Urinary bladder (tissue), 4 donors: Measurements from ENCODE around the gene PARD3B. TPM values are rescaled to one million over a fixed set of nuclear protein-coding genes. Genes with fewer than 3 reads are reported as not detected.

Experiments
- DNase-seq: peaks from one replicate; pipeline ENCODE4 v3.0.0-alpha.2; 2015; ENCODE audit errors: extremely low spot score
- H3K27ac ChIP-seq: one replicate; pipeline ENCODE4 v1.5.1; 2013; ENCODE audit warnings: low read depth, mild to moderate bottlenecking, moderate library complexity
- H3K36me3 ChIP-seq: one replicate; pipeline ENCODE4 v1.6.1; 2013; ENCODE audit warnings: mild to moderate bottlenecking, moderate library complexity; ENCODE audit not compliant: insufficient read depth
- H3K4me1 ChIP-seq: one replicate; pipeline ENCODE4 v1.6.1; 2013; ENCODE audit warnings: mild to moderate bottlenecking, moderate library complexity; ENCODE audit not compliant: insufficient read depth
- H3K4me3 ChIP-seq: one replicate; pipeline ENCODE4 v1.5.1; 2013; ENCODE audit warnings: low read depth, low read length
- WGBS: extraction: QIAGEN DNeasy Blood & Tissue Kit; methylation state at CpG from one replicate; pipeline ENCODE4 v1.1.7; 2013; 5-methylcytosine and 5-hydroxymethylcytosine counted together
- polyA plus RNA-seq: library from polyadenylated mRNA; stranded (reverse); fragments of 200-250 nt; gene quantifications from one replicate; pipeline ENCODE4 v1.2.3, GENCODE V29; 2013
- total RNA-seq: library from RNA; depleted of rRNA; stranded (reverse); fragments of >200 nt; gene quantifications from one replicate; pipeline ENCODE4 v1.2.3, GENCODE V29; 2014
- donor health status: healthy with polysubstance abuse.
- donor health status: healthy.

PARD3B gene
- total and polyA plus RNA-seq, 2 donors = 9.1 to 42.9 TPM

DNA sequence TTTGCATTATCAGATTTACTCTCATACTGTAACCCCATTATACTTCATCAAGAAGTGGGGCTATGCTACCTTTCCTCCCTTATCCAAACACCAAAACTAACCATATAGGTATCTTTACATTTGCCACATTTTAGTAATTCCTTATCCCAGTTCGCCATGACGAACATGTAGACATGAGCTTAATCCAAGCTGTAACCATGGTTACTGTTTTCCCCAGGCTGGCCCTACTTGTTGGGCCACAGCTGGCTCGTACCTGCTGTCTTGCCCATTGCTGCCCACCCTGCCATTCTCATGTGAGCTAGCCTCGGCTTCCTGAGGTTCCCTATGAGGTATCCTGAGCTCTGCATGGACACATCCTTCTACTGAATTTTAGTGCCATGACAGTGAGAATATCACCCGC, 117.7 kb downstream of the PARD3B start:
- peaks cover 3% of the 10 kb centered on the region for H3K4me1 ChIP-seq
- no peak overlapping the region for H3K4me3 ChIP-seq
- H3K27ac ChIP-seq = no peak overlapping the region
- H3K36me3 ChIP-seq = no peaks in the 10 kb centered on the region
- 96% methylated on average over 5 of the region's 5 CpGs for WGBS
- no peak for DNase-seq

GRCh38 chr2:204663816-204664425, 118.6 kb downstream of the PARD3B start:
- Histone ChIP-seq H3K4me1 (peaks cover 3% of the 10 kb centered on the region), H3K27ac (no peak overlapping the region), H3K4me3 (no peak overlapping the region), H3K36me3 (no peaks in the 10 kb centered on the region)
- 79% methylated on average over 2 of the region's 2 CpGs for WGBS
- DNase-seq = no peak

DNA sequence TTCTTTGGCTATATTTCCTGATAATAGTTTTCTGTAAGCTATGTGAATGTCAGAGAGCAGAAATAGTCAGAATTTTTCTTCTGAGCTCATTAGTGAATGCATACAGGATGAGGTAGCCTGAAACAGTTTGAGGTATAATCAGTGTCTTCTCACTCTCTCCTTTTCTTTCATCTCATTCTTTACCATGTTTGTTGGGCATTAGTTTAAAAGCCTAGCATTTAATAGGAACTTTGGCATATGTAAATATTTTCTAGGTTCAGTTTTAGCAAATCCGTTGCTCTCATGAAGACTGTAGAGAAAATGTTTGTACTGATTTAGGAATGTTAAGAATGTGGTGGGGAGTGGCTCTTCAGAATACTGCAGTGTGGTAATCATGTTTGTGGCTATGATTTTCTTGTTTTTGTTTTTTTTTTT, 119.4 kb downstream of the PARD3B start:
- 16% methylated on average over 1 of the region's 1 CpG for WGBS
- no peak overlapping the region for H3K27ac ChIP-seq
- peaks cover 3% of the 10 kb centered on the region for H3K4me1 ChIP-seq
- no peaks in the 10 kb centered on the region for H3K36me3 ChIP-seq
- no peak for DNase-seq
- no peak overlapping the region for H3K4me3 ChIP-seq

DNA sequence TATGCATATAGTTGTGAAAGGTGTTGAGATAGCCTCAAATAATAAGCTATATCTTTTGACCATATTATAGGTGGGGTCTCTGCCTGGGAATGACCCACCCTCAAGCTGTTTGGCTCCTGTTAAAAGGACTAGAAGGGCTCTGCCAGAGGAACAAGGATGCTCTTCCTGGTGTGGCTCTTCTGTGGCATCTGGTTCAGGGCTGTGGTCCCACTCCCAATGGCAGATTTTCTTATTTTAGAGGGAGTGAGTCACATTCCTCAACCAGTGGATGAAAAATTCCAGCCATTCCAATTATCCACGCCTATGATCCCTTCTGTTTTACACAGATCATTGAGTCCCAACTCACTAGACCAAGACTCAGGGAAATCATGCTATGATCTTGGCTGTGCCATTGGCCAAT, 119.9 kb downstream of the PARD3B start:
- 35% methylated on average over 1 of the region's 1 CpG for WGBS
- Histone ChIP-seq H3K27ac (no peak overlapping the region), H3K4me1 (peaks cover 3% of the 10 kb centered on the region), H3K36me3 (no peaks in the 10 kb centered on the region), H3K4me3 (no peak overlapping the region)
- DNase-seq = no peak

DNA sequence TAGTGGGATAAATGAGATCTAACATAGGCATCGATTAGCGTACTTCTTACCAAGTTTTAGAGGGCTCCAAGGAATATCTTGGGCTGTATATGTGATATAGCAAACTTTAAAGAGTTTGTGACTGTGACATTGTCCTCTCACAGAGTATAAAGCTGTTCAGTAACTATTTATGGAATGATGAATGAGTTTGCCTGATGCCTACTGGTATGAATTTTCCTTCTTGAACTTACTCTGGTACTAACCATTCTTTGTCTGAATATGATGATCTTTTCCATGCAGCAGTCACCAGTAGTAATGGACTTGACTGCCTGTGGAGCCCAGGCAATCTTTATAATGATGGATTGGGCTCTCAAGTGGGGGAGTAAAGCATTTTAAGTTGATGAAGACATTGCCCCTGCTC, 120.5 kb downstream of the PARD3B start:
- Histone ChIP-seq H3K4me1 (peaks cover 3% of the 10 kb centered on the region), H3K36me3 (no peaks in the 10 kb centered on the region), H3K27ac (no peak overlapping the region), H3K4me3 (no peak overlapping the region)
- WGBS = 94% methylated on average over 2 of the region's 2 CpGs
- DNase-seq = no peak

- no peak for DNase-seq
- WGBS = 93% methylated on average over 2 of the region's 2 CpGs
- Histone ChIP-seq H3K4me1 (peaks cover 3% of the 10 kb centered on the region), H3K27ac (no peak overlapping the region), H3K4me3 (no peak overlapping the region), H3K36me3 (no peaks in the 10 kb centered on the region)
These were observed 122.7 kb downstream of the PARD3B start for GRCh38 chr2:204667990-204668389.

- Histone ChIP-seq H3K27ac (no peak overlapping the region), H3K4me1 (peaks cover 3% of the 10 kb centered on the region), H3K36me3 (no peaks in the 10 kb centered on the region), H3K4me3 (no peak overlapping the region)
- 61% methylated on average over 3 of the region's 3 CpGs for WGBS
- DNase-seq = no peak
These were observed 124.1 kb downstream of the PARD3B start for GRCh38 chr2:204669382-204669781.

- H3K36me3 ChIP-seq = no peaks in the 10 kb centered on the region
- 45% methylated on average over 2 of the region's 2 CpGs for WGBS
- H3K27ac ChIP-seq = no peak overlapping the region
- no peak overlapping the region for H3K4me3 ChIP-seq
- DNase-seq = no peak
- peaks cover 3% of the 10 kb centered on the region for H3K4me1 ChIP-seq
These were observed 124.8 kb downstream of the PARD3B start for GRCh38 chr2:204670124-204670523.

DNA sequence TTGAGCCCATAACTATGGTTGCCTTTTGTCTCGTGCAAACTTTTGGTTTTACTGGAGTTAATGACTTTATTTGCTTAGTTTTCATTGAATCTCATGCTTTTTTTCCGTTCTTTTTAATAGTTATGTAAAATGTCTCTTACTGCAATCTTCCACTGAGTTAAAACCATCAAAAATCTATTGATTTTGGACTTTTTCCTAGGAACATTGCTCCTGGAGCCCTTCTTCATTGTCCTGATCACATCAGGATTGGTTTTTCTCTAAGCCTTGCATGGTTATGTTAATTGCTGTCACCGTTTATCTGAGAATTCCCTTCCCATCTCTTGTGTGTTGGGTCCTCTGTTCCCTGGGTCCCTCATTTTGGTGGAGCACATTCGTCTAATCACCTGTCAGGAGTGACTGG, 125.5 kb downstream of the PARD3B start:
- H3K4me3 ChIP-seq = no peak overlapping the region
- no peak for DNase-seq
- H3K36me3 ChIP-seq = no peaks in the 10 kb centered on the region
- 92% methylated on average over 4 of the region's 4 CpGs for WGBS
- H3K27ac ChIP-seq = no peak overlapping the region
- H3K4me1 ChIP-seq = no peaks in the 10 kb centered on the region

- 85% methylated on average over 4 of the region's 4 CpGs for WGBS
- H3K4me3 ChIP-seq = no peak overlapping the region
- H3K27ac ChIP-seq = no peak overlapping the region
- H3K36me3 ChIP-seq = no peaks in the 10 kb centered on the region
- no peak for DNase-seq
- no peaks in the 10 kb centered on the region for H3K4me1 ChIP-seq
These were observed 127.5 kb downstream of the PARD3B start for GRCh38 chr2:204672772-204673171.

DNA sequence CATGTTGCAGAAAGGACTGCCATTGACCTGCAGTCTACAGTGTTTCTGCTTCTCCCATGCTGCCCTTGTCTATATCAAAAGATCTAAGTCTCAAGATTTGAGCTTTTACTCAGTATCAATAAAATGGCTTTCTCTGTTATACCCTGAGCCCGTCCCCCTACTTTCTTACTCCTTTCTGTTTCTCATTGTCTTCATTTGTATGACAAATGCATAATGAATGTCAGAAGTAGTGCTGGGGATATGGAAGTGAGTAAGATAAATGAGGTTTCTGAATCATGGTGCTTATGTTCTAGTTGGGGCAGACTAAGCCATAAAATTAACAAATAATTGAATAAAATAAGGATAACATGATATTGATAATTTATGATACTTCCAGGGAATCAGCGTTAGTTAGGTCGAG, 128.6 kb downstream of the PARD3B start:
- H3K27ac ChIP-seq = no peak overlapping the region
- DNase-seq = no peak
- H3K36me3 ChIP-seq = no peaks in the 10 kb centered on the region
- WGBS = 93% methylated on average over 3 of the region's 3 CpGs
- no peaks in the 10 kb centered on the region for H3K4me1 ChIP-seq
- H3K4me3 ChIP-seq = no peak overlapping the region

DNA sequence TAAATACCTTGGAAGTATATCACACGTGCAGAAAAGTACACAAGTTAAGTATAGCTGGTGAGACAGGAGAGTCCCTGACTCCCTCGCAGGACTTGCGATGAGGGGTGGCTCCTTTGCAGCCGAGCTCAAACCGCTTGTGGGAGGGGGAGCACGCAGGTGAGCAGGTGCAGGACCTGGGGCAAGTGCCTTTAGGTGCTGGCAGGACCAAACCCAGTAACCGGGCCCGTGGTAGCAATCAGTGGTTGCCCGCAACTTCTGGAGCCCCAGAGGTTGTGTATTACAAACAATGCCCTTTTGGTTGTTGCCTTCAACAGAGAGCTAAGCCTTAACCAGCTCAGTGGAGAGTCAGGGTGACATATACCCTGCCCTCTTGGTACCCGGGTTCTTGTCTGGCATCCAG, 132.8 kb downstream of the PARD3B start:
- H3K27ac ChIP-seq = no peak overlapping the region
- no peak for DNase-seq
- H3K4me1 ChIP-seq = no peaks in the 10 kb centered on the region
- H3K36me3 ChIP-seq = no peaks in the 10 kb centered on the region
- 96% methylated on average over 10 of the region's 10 CpGs for WGBS
- no peak overlapping the region for H3K4me3 ChIP-seq

DNA sequence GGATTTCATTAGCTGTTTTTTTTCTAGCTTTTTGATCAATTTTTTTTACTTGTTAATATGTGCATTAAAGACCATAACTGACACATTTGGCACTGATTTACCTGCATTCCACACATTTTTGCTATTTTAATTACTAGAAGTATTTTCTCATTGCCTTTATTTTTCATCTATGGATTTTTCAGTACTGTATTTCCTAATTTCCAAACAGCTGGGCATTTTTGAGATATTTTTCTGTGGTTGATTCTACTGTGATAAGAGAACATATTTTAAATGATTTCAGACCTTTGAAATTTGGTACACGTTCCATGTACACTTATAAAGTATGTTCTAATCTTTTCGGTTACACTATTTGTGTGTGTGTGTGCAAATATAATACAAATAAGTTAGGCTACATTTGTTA, 135.3 kb downstream of the PARD3B start:
- 58% methylated on average over 2 of the region's 2 CpGs for WGBS
- Histone ChIP-seq H3K4me1 (no peaks in the 10 kb centered on the region), H3K27ac (no peak overlapping the region), H3K36me3 (no peaks in the 10 kb centered on the region), H3K4me3 (no peak overlapping the region)
- no peak for DNase-seq

GRCh38 chr2:204681412-204681811, 136.1 kb downstream of the PARD3B start:
- H3K36me3 ChIP-seq = no peaks in the 10 kb centered on the region
- H3K27ac ChIP-seq = no peak overlapping the region
- no peak for DNase-seq
- H3K4me1 ChIP-seq = no peaks in the 10 kb centered on the region
- H3K4me3 ChIP-seq = no peak overlapping the region
- 16% methylated on average over 2 of the region's 2 CpGs for WGBS

GRCh38 chr2:204683384-204683783, 138.1 kb downstream of the PARD3B start:
- no peak overlapping the region for H3K27ac ChIP-seq
- no peaks in the 10 kb centered on the region for H3K4me1 ChIP-seq
- WGBS = 97% methylated on average over 1 of the region's 1 CpG
- no peak for DNase-seq
- H3K36me3 ChIP-seq = no peaks in the 10 kb centered on the region
- H3K4me3 ChIP-seq = no peak overlapping the region
